B cell (primary cell): Measurements from ENCODE around the gene ADPRS. TPM values are rescaled to one million over a fixed set of nuclear protein-coding genes. Genes with fewer than 3 reads are reported as not detected.

Source experiments
- ATAC-seq: fragments of 200-7000 bp; cut with Tn5 transposase; one replicate; pipeline ENCODE4 v1.10.0; 2021; ENCODE audit warnings: low read depth, mild to moderate bottlenecking, moderate number of reproducible peaks, moderate library complexity
- CTCF ChIA-PET: fragments of 350-600 bp; sonication (Branson Sonifier 250); formaldehyde crosslinking; loops from one replicate; lab custom pipeline; 2021; ENCODE audit warnings: antibody characterized with exemption, inconsistent platforms; lab: Charles Lee
- POLR2A ChIA-PET: fragments of 350-600 bp; sonication (Branson Sonifier 250); formaldehyde crosslinking; loops from one replicate; lab custom pipeline; 2021; ENCODE audit warnings: antibody characterized with exemption; lab: Charles Lee
- DNase-seq: peaks from one replicate; pipeline ENCODE4 v3.0.0; 2013
- H2AFZ ChIP-seq: 2 replicates; pipeline ENCODE4 v1.6.1; 2012; ENCODE audit warnings: mild to moderate bottlenecking, low read depth, low read length; ENCODE audit not compliant: insufficient read depth, poor library complexity, severe bottlenecking
- H3K27ac ChIP-seq, 2 donors: 1 replicate in 1 of 2; 2 replicates in 1 of 2; pipeline ENCODE4 v1.5.1; 2012 to 2013; ENCODE audit warnings: low read length in 2 of 2, mild to moderate bottlenecking in 2 of 2, moderate library complexity in 1 of 2
- H3K27me3 ChIP-seq, 4 experiments: fragments of 200-600 bp in 1 of 4; sonication (generic) in 1 of 4; replicated peaks in 1 of 4; 1 replicate in 2 of 4; 2 replicates in 2 of 4; pipeline versions ENCODE4 v1.6.1 to v1.7.0; 2013 to 2016; ENCODE audit warnings: low read length in 3 of 4, mild to moderate bottlenecking in 2 of 4, mixed read lengths in 1 of 4, moderate library complexity in 1 of 4; ENCODE audit not compliant: insufficient read depth in 4 of 4, control insufficient read depth in 3 of 4; ENCODE audit errors: control extremely low read depth in 1 of 4
- H3K36me3 ChIP-seq, 2 experiments: replicated peaks in 1 of 2; 1 replicate in 1 of 2; 2 replicates in 1 of 2; pipeline versions ENCODE4 v1.6.1 to v1.7.1; 2013; ENCODE audit warnings: low read length in 1 of 2; ENCODE audit not compliant: insufficient read depth in 2 of 2, control insufficient read depth in 1 of 2; ENCODE audit errors: control extremely low read depth in 1 of 2, extremely low read depth in 1 of 2
- H3K4me1 ChIP-seq, 2 donors: fragments of 200-600 bp in 1 of 2; sonication (generic) in 1 of 2; 1 replicate in 1 of 2; 2 replicates in 1 of 2; pipeline versions ENCODE4 v1.5.1 to v1.6.1; 2013 to 2017; ENCODE audit warnings: low read length in 2 of 2; ENCODE audit not compliant: control insufficient read depth in 2 of 2, insufficient read depth in 2 of 2
- H3K4me2 ChIP-seq: replicated peaks from 2 replicates; pipeline ENCODE3; 2012; ENCODE audit warnings: mild to moderate bottlenecking, low read depth, low read length; ENCODE audit not compliant: poor library complexity, severe bottlenecking
- H3K4me3 ChIP-seq, 5 experiments: fragments of 200-600 bp in 1 of 5; sonication (generic) in 1 of 5; 1 replicate in 3 of 5; 2 replicates in 2 of 5; pipeline versions ENCODE4 v1.5.1 to v1.7.0; 2011 to 2016; ENCODE audit warnings: low read length in 4 of 5, mild to moderate bottlenecking in 4 of 5, low read depth in 2 of 5, control low read depth in 1 of 5, moderate library complexity in 1 of 5; ENCODE audit not compliant: insufficient read depth in 1 of 5; ENCODE audit errors: control extremely low read depth in 1 of 5, extremely low read depth in 1 of 5
- H3K79me2 ChIP-seq: fragments of 200-600 bp; sonication (generic); one replicate; pipeline ENCODE4 v1.6.0; 2016; ENCODE audit warnings: low read length; ENCODE audit not compliant: control insufficient read depth, insufficient read depth
- H3K9ac ChIP-seq: fragments of 200-600 bp; sonication (generic); 2 replicates; pipeline ENCODE4 v1.6.1; 2017; ENCODE audit warnings: mild to moderate bottlenecking, low read length, moderate library complexity
- H3K9me3 ChIP-seq, 3 donors: one replicate each; pipeline versions ENCODE4 v1.6.1 to v1.7.1; 2013; ENCODE audit warnings: low read length in 2 of 3; ENCODE audit not compliant: control insufficient read depth in 2 of 3, insufficient read depth in 1 of 3; ENCODE audit errors: control extremely low read depth in 1 of 3
- H4K20me1 ChIP-seq: 2 replicates; pipeline ENCODE4 v1.6.0; 2012; ENCODE audit warnings: mild to moderate bottlenecking, low read length; ENCODE audit not compliant: insufficient read depth, control insufficient read depth, poor library complexity, severe bottlenecking
- H3K27ac Mint-ChIP-seq: one replicate; pipeline ENCODE4 v1.8.0; 2021; ENCODE audit warnings: mixed read lengths
- H3K27me3 Mint-ChIP-seq: one replicate; pipeline ENCODE4 v1.8.0; 2021; ENCODE audit warnings: mixed read lengths
- H3K4me1 Mint-ChIP-seq: one replicate; pipeline ENCODE4 v1.8.0; 2021; ENCODE audit warnings: mixed read lengths
- H3K4me3 Mint-ChIP-seq: one replicate; pipeline ENCODE4 v1.8.0; 2021; ENCODE audit warnings: mixed read lengths
- H3K9me3 Mint-ChIP-seq: one replicate; pipeline ENCODE4 v1.8.0; 2022; ENCODE audit warnings: mixed read lengths; ENCODE audit not compliant: insufficient read depth
- EZH2 ChIP-seq: IDR thresholded peaks from 2 replicates; pipeline ENCODE4 v1.6.1; 2012; ENCODE audit warnings: borderline replicate concordance, low read depth, mild to moderate bottlenecking, moderate library complexity, low read length; ENCODE audit not compliant: insufficient read depth, poor library complexity, severe bottlenecking
- WGBS: methylation state at CpG from one replicate; pipeline ENCODE4 v1.1.5; 2013; ENCODE audit warnings: missing lambda C conversion rate; ENCODE audit not compliant: insufficient coverage; 5-methylcytosine and 5-hydroxymethylcytosine counted together
- intact Hi-C: fragments of 100-400 bp; cut with micrococcal nuclease; formaldehyde crosslinking; loops from one replicate; pipeline ENCODE4 v1.10.0; 2022
- polyA plus RNA-seq: library from polyadenylated mRNA; depleted of rRNA; stranded (reverse); fragments of >200 nt; gene quantifications from 2 replicates; pipeline ENCODE4 v1.2.3, GENCODE V29; 2012
- total RNA-seq, 2 donors: library from RNA; stranded (reverse); fragments of 120-200 nt in 1 of 2; gene quantifications; 1 replicate in 1 of 2; 2 replicates in 1 of 2; pipeline versions ENCODE4 v1.2.3 to v1.2.4, GENCODE V29; 2013 to 2022
- TF ChIP-seq, protein P1 (sequence below): fragments of 200-600 bp; IDR thresholded peaks from one replicate; pipeline ENCODE4 v1.8.0; 2022; ENCODE audit warnings: antibody characterized with exemption, mild to moderate bottlenecking

ADPRS gene
- total and polyA plus RNA-seq, 2 donors (not counting 1 experiment from before 2014, with no cell fraction given) = 15.0 to 20.9 TPM

DNA sequence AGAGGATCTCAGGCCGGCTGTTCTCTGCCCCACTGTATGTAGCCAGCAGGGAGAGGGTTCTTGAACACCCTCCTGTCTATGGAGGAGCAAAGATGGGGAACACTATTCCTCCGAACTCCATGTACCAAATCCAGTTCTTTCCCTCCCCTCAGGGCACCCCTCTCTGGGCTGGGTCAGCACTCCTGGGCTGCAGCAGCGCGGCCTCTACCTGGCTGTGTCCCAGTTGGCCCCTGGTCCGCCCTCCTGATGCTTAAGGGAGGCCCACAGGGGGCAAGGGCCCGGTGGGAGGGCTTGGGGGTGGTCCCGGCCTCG is 471 bp upstream of the ADPRS start:
- peak overlapping the region; percentile 94 for H3K27ac Mint-ChIP-seq
- Histone ChIP-seq H3K9me3 (peaks cover 0 to 3% (median 0%) of the 10 kb centered on the region in 3 donors), H3K4me2 (peak overlapping the region; percentile 87), H3K36me3 (peaks cover 0 to 22% of the 10 kb centered on the region in 2 experiments), H3K27me3 (peaks cover 0 to 24% (median 12%) of the 10 kb centered on the region in 4 experiments), H3K79me2 (peaks cover 45% of the 10 kb centered on the region), H3K9ac (peak overlapping the region; percentile 94), H3K4me1 (peaks cover 26 to 32% of the 10 kb centered on the region in 2 donors), H3K27ac (peak overlapping the region; percentile 50 to 92), H2AFZ (peak overlapping the region; percentile 96), H3K4me3 (peak overlapping the region in 4 of 5 experiments; percentile 83 to 98 (median 90)), H4K20me1 (no peaks in the 10 kb centered on the region)
- WGBS = 18% methylated on average over 7 of the region's 8 CpGs
- H3K27me3 Mint-ChIP-seq = peaks cover 16% of the 10 kb centered on the region
- TF ChIP-seq, protein P1, sequence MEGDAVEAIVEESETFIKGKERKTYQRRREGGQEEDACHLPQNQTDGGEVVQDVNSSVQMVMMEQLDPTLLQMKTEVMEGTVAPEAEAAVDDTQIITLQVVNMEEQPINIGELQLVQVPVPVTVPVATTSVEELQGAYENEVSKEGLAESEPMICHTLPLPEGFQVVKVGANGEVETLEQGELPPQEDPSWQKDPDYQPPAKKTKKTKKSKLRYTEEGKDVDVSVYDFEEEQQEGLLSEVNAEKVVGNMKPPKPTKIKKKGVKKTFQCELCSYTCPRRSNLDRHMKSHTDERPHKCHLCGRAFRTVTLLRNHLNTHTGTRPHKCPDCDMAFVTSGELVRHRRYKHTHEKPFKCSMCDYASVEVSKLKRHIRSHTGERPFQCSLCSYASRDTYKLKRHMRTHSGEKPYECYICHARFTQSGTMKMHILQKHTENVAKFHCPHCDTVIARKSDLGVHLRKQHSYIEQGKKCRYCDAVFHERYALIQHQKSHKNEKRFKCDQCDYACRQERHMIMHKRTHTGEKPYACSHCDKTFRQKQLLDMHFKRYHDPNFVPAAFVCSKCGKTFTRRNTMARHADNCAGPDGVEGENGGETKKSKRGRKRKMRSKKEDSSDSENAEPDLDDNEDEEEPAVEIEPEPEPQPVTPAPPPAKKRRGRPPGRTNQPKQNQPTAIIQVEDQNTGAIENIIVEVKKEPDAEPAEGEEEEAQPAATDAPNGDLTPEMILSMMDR = no peak
- no peak for TF ChIP-seq EZH2
- ATAC-seq (peak; percentile 5), DNase-seq (no peak)
- ChIA-PET CTCF (no interaction called here), POLR2A (interaction anchor here (0.6 to 1.5 kb wide), 3 partner anchors 9 to 136 kb away, joined by 3 to 5 read pairs (median 4); partner anchors contain the start of gene THRAP3)
- H3K4me3 Mint-ChIP-seq = peak overlapping the region; percentile 97
- intact Hi-C loops = loop anchor here (1.0 to 2.0 kb wide), 6 partner anchors 61 to 362 kb away; partner anchors contain the start of genes AGO1, AGO3, OSCP1 and THRAP3
- H3K4me1 Mint-ChIP-seq = peaks cover 22% of the 10 kb centered on the region
- H3K9me3 Mint-ChIP-seq = no peaks in the 10 kb centered on the region

DNA sequence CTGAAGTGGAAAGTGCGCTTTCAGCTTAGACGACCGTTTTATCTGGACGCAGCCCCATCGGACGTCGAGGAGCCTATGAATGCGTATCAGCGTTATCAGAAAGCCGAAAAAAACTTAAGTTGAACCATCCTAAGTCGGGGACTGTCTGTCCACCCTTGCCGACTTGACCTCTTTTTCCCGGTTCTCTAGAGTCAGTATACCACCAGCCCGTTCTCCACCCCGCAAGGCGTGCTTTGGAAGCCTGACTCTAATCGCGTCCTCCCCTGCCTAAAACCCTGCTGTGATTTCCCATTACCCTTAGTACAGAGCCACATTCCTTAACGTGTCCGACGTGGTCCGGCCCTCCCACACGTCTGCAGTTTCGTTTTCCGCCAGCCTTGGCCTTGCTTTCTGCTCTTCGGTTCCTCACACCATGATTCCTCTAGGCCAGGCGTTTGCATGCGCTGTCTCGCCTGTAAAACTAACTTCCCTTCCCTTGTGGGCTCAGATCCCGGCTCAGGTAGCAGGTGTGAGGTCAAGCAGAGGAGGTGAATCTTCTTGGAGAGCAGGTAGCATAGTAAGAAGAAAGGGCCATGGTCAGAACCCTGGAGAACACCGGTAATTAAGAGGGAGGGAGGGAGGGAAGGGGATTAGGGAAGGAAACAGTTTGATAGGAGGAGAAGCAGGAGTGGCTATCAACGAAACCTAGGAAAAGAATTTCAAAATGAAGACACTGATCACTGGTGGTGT is 865 bp downstream of the ADPRS start:
- Mint-ChIP-seq H3K27me3 (peaks cover 13% of the 10 kb centered on the region), H3K9me3 (no peaks in the 10 kb centered on the region), H3K27ac (peak overlapping the region; percentile 94), H3K4me1 (peaks cover 20% of the 10 kb centered on the region), H3K4me3 (peak overlapping the region; percentile 97)
- H3K36me3 ChIP-seq = peaks cover 0 to 35% of the 10 kb centered on the region in 2 experiments
- no peak for ATAC-seq
- peak overlapping the region; percentile 96 for H2AFZ ChIP-seq
- intact Hi-C loops = loop anchor here (2.0 kb wide), 2 partner anchors 207 to 297 kb away; partner anchors contain the start of gene AGO1
- H3K4me1 ChIP-seq = peaks cover 15 to 21% of the 10 kb centered on the region in 2 donors
- H3K9me3 ChIP-seq = peaks cover 0 to 3% (median 0%) of the 10 kb centered on the region in 3 donors
- ChIA-PET POLR2A (interaction anchor here (1.0 to 1.5 kb wide), 2 partner anchors 60 to 135 kb away, joined by 3 read pairs; partner anchors contain the start of gene THRAP3), CTCF (interaction anchor here (2.7 kb wide), 1 partner anchor 60 kb away, joined by 7 read pairs; the partner anchor contains the start of gene TRAPPC3)
- H3K27ac ChIP-seq = peak overlapping the region; percentile 78 to 92
- peak overlapping the region; percentile 94 for H3K9ac ChIP-seq
- H3K4me3 ChIP-seq = peak overlapping the region; percentile 79 to 98 (median 84)
- H3K79me2 ChIP-seq = peaks cover 45% of the 10 kb centered on the region
- WGBS = 4% methylated on average over 27 of the region's 32 CpGs
- peaks cover 0 to 10% (median 4%) of the 10 kb centered on the region in 4 experiments for H3K27me3 ChIP-seq
- H3K4me2 ChIP-seq = peak overlapping the region; percentile 87
- TF ChIP-seq EZH2 = no peak
- TF ChIP-seq, protein P1 = no peak
- no peak for DNase-seq
- H4K20me1 ChIP-seq = no peaks in the 10 kb centered on the region
